ENCODE data around the gene KIZ. TPM values are rescaled to one million over a fixed set of nuclear protein-coding genes. Genes with fewer than 3 reads are reported as not detected.

Gene KIZ
- total and polyA plus RNA-seq, 2 donors (not counting 1 experiment from before 2014, with no cell fraction given): 19.7 to 40.4 TPM

- POLR2A ChIA-PET: no interaction called here
- H3K4me3 Mint-ChIP-seq: no peak within 1 kb of the TSS
- Histone ChIP-seq H3K36me3 (replicated peaks in 1 of 2; ENCODE audit: control extremely low read depth in 1 of 2, control insufficient read depth in 1 of 2, extremely low read depth in 1 of 2, insufficient read depth in 2 of 2, low read length in 1 of 2) (no peaks in the 10 kb centered on the region), H3K4me3 (ENCODE audit: control extremely low read depth in 1 of 5, extremely low read depth in 1 of 5, insufficient read depth in 1 of 5, low read depth in 2 of 5, low read length in 4 of 5) (no peak within 1 kb of the TSS), H3K79me2 (ENCODE audit: control insufficient read depth, insufficient read depth, low read length) (no peaks in the 10 kb centered on the region), H3K4me2 (replicated peaks; ENCODE audit: low read depth, low read length, poor library complexity, severe bottlenecking) (peak within 1 kb of the TSS; percentile 55), H3K27ac (ENCODE audit: low read length in 2 of 2) (no peak within 1 kb of the TSS), H3K27me3 (replicated peaks in 1 of 4; ENCODE audit: control extremely low read depth in 1 of 4, control insufficient read depth in 3 of 4, insufficient read depth in 4 of 4, low read length in 3 of 4) (peaks cover 0 to 77% (median 55%) of the 10 kb centered on the region in 4 experiments), H3K9ac (ENCODE audit: low read length) (no peak within 1 kb of the TSS), H3K9me3 (ENCODE audit: control extremely low read depth in 1 of 3, control insufficient read depth in 2 of 3, insufficient read depth in 1 of 3, low read length in 2 of 3) (peaks cover 1 to 50% (median 8%) of the 10 kb centered on the region in 3 donors), H2AFZ (ENCODE audit: insufficient read depth, low read depth, low read length, poor library complexity, severe bottlenecking) (peak within 1 kb of the TSS; percentile 48), H4K20me1 (ENCODE audit: control insufficient read depth, insufficient read depth, low read length, poor library complexity, severe bottlenecking) (no peaks in the 10 kb centered on the region), H3K4me1 (ENCODE audit: control insufficient read depth in 2 of 2, insufficient read depth in 2 of 2, low read length in 2 of 2) (peaks cover 35 to 47% of the 10 kb centered on the region in 2 donors)
- H3K27me3 Mint-ChIP-seq: peaks cover 65% of the 10 kb centered on the region
- no peaks in the 10 kb centered on the region for H3K9me3 Mint-ChIP-seq (ENCODE audit: insufficient read depth)
- 10% methylated on average over 31 of the region's 43 CpGs for WGBS (ENCODE audit: insufficient coverage)
- ATAC-seq (ENCODE audit: low read depth): no peak
- H3K4me1 Mint-ChIP-seq: peaks cover 27% of the 10 kb centered on the region
- intact Hi-C loops (cut with micrococcal nuclease): no loop called here
- DNase-seq: peak; percentile 29
- no peak within 1 kb of the TSS for H3K27ac Mint-ChIP-seq
- CTCF ChIA-PET: no interaction called here
- TF ChIP-seq EZH2 (IDR thresholded peaks at IDR 0.05; ENCODE audit: borderline replicate concordance, insufficient read depth, low read depth, low read length, poor library complexity, severe bottlenecking): no peak
These were observed 19.5 kb upstream of the KIZ start, which contains the start of gene LINC00237 for GRCh38 chr20:21106171-21107017. Gene LINC00237 (minus strand): TSS chr20:21106358.

DNA sequence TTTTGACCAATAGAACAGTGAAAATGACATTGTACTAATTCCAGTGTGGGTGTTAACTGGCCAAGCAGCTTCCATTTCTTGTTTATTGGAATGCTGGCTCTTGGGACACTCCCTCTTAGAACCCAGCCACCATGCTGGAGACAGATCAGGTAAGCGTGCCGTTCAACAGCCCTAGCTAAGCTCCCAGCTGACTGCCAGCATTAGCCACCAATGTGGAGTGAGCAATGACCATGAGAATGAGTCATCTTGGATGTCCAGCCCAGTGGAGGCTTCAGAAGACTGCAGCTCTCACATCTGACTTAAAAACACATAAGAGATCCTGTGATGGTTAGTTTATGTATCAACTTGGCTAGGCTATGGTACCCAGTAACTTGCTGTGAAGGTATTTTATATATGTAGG is 16.7 kb upstream of the KIZ start:
- Histone ChIP-seq H3K9ac (ENCODE audit: low read length) (no peak overlapping the region), H3K27me3 (replicated peaks in 1 of 4; ENCODE audit: control extremely low read depth in 1 of 4, control insufficient read depth in 3 of 4, insufficient read depth in 4 of 4, low read length in 3 of 4) (peaks cover 0 to 58% (median 46%) of the 10 kb centered on the region in 4 experiments), H3K36me3 (replicated peaks in 1 of 2; ENCODE audit: control extremely low read depth in 1 of 2, control insufficient read depth in 1 of 2, extremely low read depth in 1 of 2, insufficient read depth in 2 of 2, low read length in 1 of 2) (no peaks in the 10 kb centered on the region), H3K79me2 (ENCODE audit: control insufficient read depth, insufficient read depth, low read length) (no peaks in the 10 kb centered on the region), H3K9me3 (ENCODE audit: control extremely low read depth in 1 of 3, control insufficient read depth in 2 of 3, insufficient read depth in 1 of 3, low read length in 2 of 3) (peaks cover 1 to 24% (median 5%) of the 10 kb centered on the region in 3 donors), H4K20me1 (ENCODE audit: control insufficient read depth, insufficient read depth, low read length, poor library complexity, severe bottlenecking) (no peaks in the 10 kb centered on the region), H3K4me2 (replicated peaks; ENCODE audit: low read depth, low read length, poor library complexity, severe bottlenecking) (no peak overlapping the region), H3K27ac (ENCODE audit: low read length in 2 of 2) (no peak overlapping the region), H2AFZ (ENCODE audit: insufficient read depth, low read depth, low read length, poor library complexity, severe bottlenecking) (no peak overlapping the region), H3K4me3 (ENCODE audit: control extremely low read depth in 1 of 5, extremely low read depth in 1 of 5, insufficient read depth in 1 of 5, low read depth in 2 of 5, low read length in 4 of 5) (no peak overlapping the region), H3K4me1 (ENCODE audit: control insufficient read depth in 2 of 2, insufficient read depth in 2 of 2, low read length in 2 of 2) (peaks cover 12 to 22% of the 10 kb centered on the region in 2 donors)
- H3K27me3 Mint-ChIP-seq: peaks cover 62% of the 10 kb centered on the region
- intact Hi-C loops (cut with micrococcal nuclease): no loop called here
- no peak for TF ChIP-seq EZH2 (IDR thresholded peaks at IDR 0.05; ENCODE audit: borderline replicate concordance, insufficient read depth, low read depth, low read length, poor library complexity, severe bottlenecking)
- TF ChIP-seq, protein P1, sequence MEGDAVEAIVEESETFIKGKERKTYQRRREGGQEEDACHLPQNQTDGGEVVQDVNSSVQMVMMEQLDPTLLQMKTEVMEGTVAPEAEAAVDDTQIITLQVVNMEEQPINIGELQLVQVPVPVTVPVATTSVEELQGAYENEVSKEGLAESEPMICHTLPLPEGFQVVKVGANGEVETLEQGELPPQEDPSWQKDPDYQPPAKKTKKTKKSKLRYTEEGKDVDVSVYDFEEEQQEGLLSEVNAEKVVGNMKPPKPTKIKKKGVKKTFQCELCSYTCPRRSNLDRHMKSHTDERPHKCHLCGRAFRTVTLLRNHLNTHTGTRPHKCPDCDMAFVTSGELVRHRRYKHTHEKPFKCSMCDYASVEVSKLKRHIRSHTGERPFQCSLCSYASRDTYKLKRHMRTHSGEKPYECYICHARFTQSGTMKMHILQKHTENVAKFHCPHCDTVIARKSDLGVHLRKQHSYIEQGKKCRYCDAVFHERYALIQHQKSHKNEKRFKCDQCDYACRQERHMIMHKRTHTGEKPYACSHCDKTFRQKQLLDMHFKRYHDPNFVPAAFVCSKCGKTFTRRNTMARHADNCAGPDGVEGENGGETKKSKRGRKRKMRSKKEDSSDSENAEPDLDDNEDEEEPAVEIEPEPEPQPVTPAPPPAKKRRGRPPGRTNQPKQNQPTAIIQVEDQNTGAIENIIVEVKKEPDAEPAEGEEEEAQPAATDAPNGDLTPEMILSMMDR (IDR thresholded peaks at IDR 0.05): no peak
- DNase-seq (no peak), ATAC-seq (ENCODE audit: low read depth) (no peak)
- peaks cover 7% of the 10 kb centered on the region for H3K4me1 Mint-ChIP-seq
- H3K4me3 Mint-ChIP-seq: no peak overlapping the region
- ChIA-PET POLR2A (no interaction called here), CTCF (no interaction called here)
- no peak overlapping the region for H3K27ac Mint-ChIP-seq
- H3K9me3 Mint-ChIP-seq (ENCODE audit: insufficient read depth): no peaks in the 10 kb centered on the region
- WGBS (ENCODE audit: insufficient coverage): no CpG with 5 or more reads among the region's 2 CpGs
